Neural cell (in vitro differentiated cells): Measurements from ENCODE around the gene CCNY. TPM values are rescaled to one million over a fixed set of nuclear protein-coding genes. Genes with fewer than 3 reads are reported as not detected.

Experiments used
- H2AFZ ChIP-seq: fragments of 200-600, 300-800 bp; sonication (generic), shearing (Covaris generic); 2 replicates; pipeline ENCODE4 v1.6.0; 2014; ENCODE audit warnings: low read depth, mild to moderate bottlenecking, antibody characterized with exemption, low read length, moderate library complexity
- H3F3A ChIP-seq: fragments of 200-600 bp; shearing (Covaris generic); 2 replicates; pipeline ENCODE4 v1.6.1; 2016; ENCODE audit warnings: mild to moderate bottlenecking, moderate library complexity, mixed read lengths, antibody characterized with exemption, low read length; ENCODE audit not compliant: insufficient read depth, poor library complexity, severe bottlenecking
- H3K27ac ChIP-seq: fragments of 200-600, 300-800 bp; sonication (generic), shearing (Covaris generic); 2 replicates; pipeline ENCODE4 v1.5.1; 2014; ENCODE audit warnings: mild to moderate bottlenecking, low read length, moderate library complexity
- H3K27me3 ChIP-seq: fragments of 300-800, 200-600 bp; sonication (generic), shearing (Covaris generic); 2 replicates; pipeline ENCODE4 v1.6.0; 2014; ENCODE audit warnings: mild to moderate bottlenecking, low read depth, low read length, moderate library complexity; ENCODE audit not compliant: insufficient read depth
- H3K36me3 ChIP-seq: fragments of 300-800, 200-600 bp; sonication (generic), shearing (Covaris generic); 2 replicates; pipeline ENCODE4 v1.5.1; 2014; ENCODE audit warnings: mild to moderate bottlenecking, antibody characterized with exemption, low read length, moderate library complexity; ENCODE audit not compliant: insufficient read depth
- H3K4me2 ChIP-seq: fragments of 300-800, 200-600 bp; sonication (generic), shearing (Covaris generic); 2 replicates; pipeline ENCODE4 v1.6.0; 2014; ENCODE audit warnings: mild to moderate bottlenecking, low read length
- H3K4me3 ChIP-seq: fragments of 300-800, 200-600 bp; sonication (generic), shearing (Covaris generic); 2 replicates; pipeline ENCODE4 v1.5.1; 2014; ENCODE audit warnings: mild to moderate bottlenecking, low read length, moderate library complexity
- H3K79me2 ChIP-seq: fragments of 200-600 bp; shearing (Covaris generic); replicated peaks from 2 replicates; pipeline ENCODE4 v1.6.0; 2014; ENCODE audit warnings: mild to moderate bottlenecking, low read length, moderate library complexity; ENCODE audit not compliant: insufficient read depth
- H3K9ac ChIP-seq: fragments of 300-800, 200-600 bp; sonication (generic), shearing (Covaris generic); 2 replicates; pipeline ENCODE4 v1.6.1; 2016; ENCODE audit warnings: mild to moderate bottlenecking, low read length, mixed read lengths
- H3K9me2 ChIP-seq: fragments of 200-600 bp; shearing (Covaris generic); 2 replicates; pipeline ENCODE4 v1.6.1; 2016; ENCODE audit warnings: mild to moderate bottlenecking, low read length, mixed read lengths; ENCODE audit not compliant: insufficient read depth
- H3K9me3 ChIP-seq: fragments of 200-600, 300-800 bp; sonication (generic), shearing (Covaris generic); 2 replicates; pipeline ENCODE4 v1.6.1; 2016; ENCODE audit warnings: mild to moderate bottlenecking, mixed run types, low read length, moderate library complexity, mixed read lengths
- H4K20me1 ChIP-seq: fragments of 200-600 bp; shearing (Covaris generic); 2 replicates; pipeline ENCODE4 v1.6.1; 2016; ENCODE audit warnings: mild to moderate bottlenecking, mixed run types; ENCODE audit not compliant: insufficient read depth
- CTCF ChIP-seq: fragments of 450-650 bp; IDR thresholded peaks from 2 replicates; pipeline ENCODE4 v1.5.1; 2014; ENCODE audit warnings: antibody characterized with exemption, mild to moderate bottlenecking, moderate library complexity; ENCODE audit not compliant: poor library complexity, severe bottlenecking
- EP300 ChIP-seq: fragments of 450-650 bp; conservative IDR thresholded peaks from 2 replicates; pipeline ENCODE4 v1.6.1; 2014; ENCODE audit warnings: antibody characterized with exemption, mild to moderate bottlenecking, moderate library complexity; ENCODE audit not compliant: poor library complexity, severe bottlenecking
- EZH2 ChIP-seq: fragments of 200-600, 300-800 bp; shearing (Covaris generic), sonication (generic); IDR thresholded peaks from 2 replicates; pipeline ENCODE4 v1.6.1; 2014; ENCODE audit warnings: antibody characterized with exemption, low read length, borderline replicate concordance, mild to moderate bottlenecking; ENCODE audit not compliant: insufficient read depth, poor library complexity, severe bottlenecking
- MXI1 ChIP-seq: fragments of 450-650 bp; conservative IDR thresholded peaks from 2 replicates; pipeline ENCODE4 v1.6.1; 2014; ENCODE audit warnings: antibody characterized with exemption, mild to moderate bottlenecking; ENCODE audit not compliant: poor library complexity, severe bottlenecking
- POLR2AphosphoS5 ChIP-seq: IDR thresholded peaks from 2 replicates; pipeline ENCODE4 v1.6.1; 2012
- RAD21 ChIP-seq: fragments of 450-650 bp; conservative IDR thresholded peaks from 2 replicates; pipeline ENCODE4 v1.6.1; 2014; ENCODE audit warnings: antibody characterized with exemption, mild to moderate bottlenecking, moderate library complexity
- SMC3 ChIP-seq: fragments of 450-650 bp; conservative IDR thresholded peaks from 2 replicates; pipeline ENCODE4 v1.6.1; 2014; ENCODE audit warnings: antibody characterized with exemption, mild to moderate bottlenecking, moderate library complexity; ENCODE audit not compliant: poor library complexity
- TAF1 ChIP-seq: IDR thresholded peaks from 2 replicates; pipeline ENCODE4 v1.6.1; 2012; ENCODE audit warnings: low read depth
- polyA plus RNA-seq: library from polyadenylated mRNA; depleted of rRNA; stranded (reverse); fragments of >200 nt; gene quantifications from 2 replicates; pipeline ENCODE4 v1.2.3, GENCODE V29; 2014
- TF ChIP-seq, protein P1 (sequence below): IDR thresholded peaks from 2 replicates; pipeline ENCODE4 v1.6.1; 2012; ENCODE audit warnings: borderline replicate concordance

Gene CCNY
- polyA plus RNA-seq, 1 donor from 2014 or later: 36.4 TPM

DNA sequence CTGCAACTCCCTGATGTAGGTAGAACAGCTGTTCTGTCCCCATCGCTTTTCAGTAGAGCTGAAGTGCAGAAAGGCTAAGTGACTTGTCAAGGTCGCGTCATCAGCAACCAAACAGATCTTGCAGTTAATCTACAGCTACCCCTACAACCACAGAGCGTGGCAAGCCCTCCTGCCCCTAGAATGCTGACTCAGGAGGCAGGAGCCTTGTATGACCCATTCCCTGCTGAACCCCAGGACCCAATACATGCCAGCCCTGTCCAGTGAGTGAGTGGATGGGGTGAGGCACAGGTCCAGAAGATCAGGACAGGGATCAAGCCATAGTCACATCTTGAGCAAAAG lies 242.3 kb downstream of the CCNY start:
- Histone ChIP-seq H3K4me2 (no peak overlapping the region), H3K9me3 (no peaks in the 10 kb centered on the region), H3K27me3 (no peaks in the 10 kb centered on the region), H3K79me2 (no peaks in the 10 kb centered on the region), H3K27ac (no peak overlapping the region), H3F3A (no peaks in the 10 kb centered on the region), H2AFZ (no peak overlapping the region), H3K36me3 (no peaks in the 10 kb centered on the region), H3K9me2 (no peaks in the 10 kb centered on the region), H3K9ac (no peak overlapping the region), H3K4me3 (no peak overlapping the region), H4K20me1 (no peaks in the 10 kb centered on the region)
- no peak for TF ChIP-seq RAD21
- TF ChIP-seq, protein P1, sequence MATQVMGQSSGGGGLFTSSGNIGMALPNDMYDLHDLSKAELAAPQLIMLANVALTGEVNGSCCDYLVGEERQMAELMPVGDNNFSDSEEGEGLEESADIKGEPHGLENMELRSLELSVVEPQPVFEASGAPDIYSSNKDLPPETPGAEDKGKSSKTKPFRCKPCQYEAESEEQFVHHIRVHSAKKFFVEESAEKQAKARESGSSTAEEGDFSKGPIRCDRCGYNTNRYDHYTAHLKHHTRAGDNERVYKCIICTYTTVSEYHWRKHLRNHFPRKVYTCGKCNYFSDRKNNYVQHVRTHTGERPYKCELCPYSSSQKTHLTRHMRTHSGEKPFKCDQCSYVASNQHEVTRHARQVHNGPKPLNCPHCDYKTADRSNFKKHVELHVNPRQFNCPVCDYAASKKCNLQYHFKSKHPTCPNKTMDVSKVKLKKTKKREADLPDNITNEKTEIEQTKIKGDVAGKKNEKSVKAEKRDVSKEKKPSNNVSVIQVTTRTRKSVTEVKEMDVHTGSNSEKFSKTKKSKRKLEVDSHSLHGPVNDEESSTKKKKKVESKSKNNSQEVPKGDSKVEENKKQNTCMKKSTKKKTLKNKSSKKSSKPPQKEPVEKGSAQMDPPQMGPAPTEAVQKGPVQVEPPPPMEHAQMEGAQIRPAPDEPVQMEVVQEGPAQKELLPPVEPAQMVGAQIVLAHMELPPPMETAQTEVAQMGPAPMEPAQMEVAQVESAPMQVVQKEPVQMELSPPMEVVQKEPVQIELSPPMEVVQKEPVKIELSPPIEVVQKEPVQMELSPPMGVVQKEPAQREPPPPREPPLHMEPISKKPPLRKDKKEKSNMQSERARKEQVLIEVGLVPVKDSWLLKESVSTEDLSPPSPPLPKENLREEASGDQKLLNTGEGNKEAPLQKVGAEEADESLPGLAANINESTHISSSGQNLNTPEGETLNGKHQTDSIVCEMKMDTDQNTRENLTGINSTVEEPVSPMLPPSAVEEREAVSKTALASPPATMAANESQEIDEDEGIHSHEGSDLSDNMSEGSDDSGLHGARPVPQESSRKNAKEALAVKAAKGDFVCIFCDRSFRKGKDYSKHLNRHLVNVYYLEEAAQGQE: no peak
- TF ChIP-seq EP300: no peak

- Histone ChIP-seq H3F3A (no peaks in the 10 kb centered on the region), H3K4me2 (no peak overlapping the region), H3K27ac (no peak overlapping the region), H3K4me3 (no peak overlapping the region), H4K20me1 (no peaks in the 10 kb centered on the region), H3K27me3 (no peaks in the 10 kb centered on the region), H2AFZ (no peak overlapping the region), H3K9me3 (no peaks in the 10 kb centered on the region), H3K79me2 (no peaks in the 10 kb centered on the region), H3K36me3 (no peaks in the 10 kb centered on the region), H3K9me2 (no peaks in the 10 kb centered on the region), H3K9ac (no peak overlapping the region)
- TF ChIP-seq EP300: no peak
- no peak for TF ChIP-seq POLR2AphosphoS5
- TF ChIP-seq SMC3: no peak
- no peak for TF ChIP-seq EZH2
- TF ChIP-seq MXI1: no peak
- TF ChIP-seq RAD21: no peak
- TF ChIP-seq, protein P1: no peak
- TF ChIP-seq TAF1: no peak
- no peak for TF ChIP-seq CTCF
Measured at GRCh38 chr10:35579116-35579515, 242.8 kb downstream of the CCNY start.
